ENCODE measurements around the gene LCE2D. TPM values are rescaled to one million over a fixed set of nuclear protein-coding genes. Genes with fewer than 3 reads are reported as not detected.

Gene LCE2D
- total RNA-seq, 1 donor from 2014 or later, result not detected

- DNase-seq (ENCODE audit: low spot score), result no peak
- no peak for ATAC-seq
These were observed 34.8 kb downstream of the LCE2D start, which contains the start of gene LCE2A for GRCh38 chr1:152697701-152698600. Gene LCE2A, plus strand, starts transcription at chr1:152698345. Its CDS starts 557 bp downstream, at chr1:152698902.

GRCh38 chr1:152699746-152700145, 36.6 kb downstream of the LCE2D start:
- no peak for ATAC-seq
- DNase-seq (ENCODE audit: low spot score), result no peak

GRCh38 chr1:152707860-152708259, 44.7 kb downstream of the LCE2D start, which contains the start of gene LCE4A:
Gene LCE4A, plus strand, starts transcription at chr1:152708160. Its CDS starts 916 bp downstream, at chr1:152709076.
- ATAC-seq, result no peak
- DNase-seq (ENCODE audit: low spot score), result no peak

Other genes with a start within 250 kb of the LCE2D start
- gene CRNN, start 249.1 kb upstream of the LCE2D start, total RNA-seq, result not detected
- not detected for gene LCE5A, start 152.6 kb upstream of the LCE2D start, total RNA-seq
- not detected for gene CRCT1, start 148.9 kb upstream of the LCE2D start, total RNA-seq
- gene LCE3E, start 96.6 kb upstream of the LCE2D start, total RNA-seq, result not detected
- gene LCE3D, start 82.9 kb upstream of the LCE2D start, total RNA-seq, result not detected
- not detected for gene LCE3C, start 63.1 kb upstream of the LCE2D start, total RNA-seq
- not detected for gene LCE3B, start 49.6 kb upstream of the LCE2D start, total RNA-seq
- not detected for gene LCE3A, start 40.3 kb upstream of the LCE2D start, total RNA-seq
- gene LCE2C, start 11.9 kb downstream of the LCE2D start, total RNA-seq, result not detected
- not detected for gene LCE2B, start 22.7 kb downstream of the LCE2D start, total RNA-seq
- gene LCE2A, start 35.0 kb downstream of the LCE2D start, total RNA-seq, result not detected
- gene LCE4A, start 44.8 kb downstream of the LCE2D start, total RNA-seq, result not detected
- gene KPRP, start 94.6 kb downstream of the LCE2D start, total RNA-seq, result not detected
- gene LCE1F, start 111.8 kb downstream of the LCE2D start, total RNA-seq, result not detected
- gene LCE1E, start 122.9 kb downstream of the LCE2D start, total RNA-seq, result not detected
- not detected for gene LCE1D, start 133.3 kb downstream of the LCE2D start, total RNA-seq
- not detected for gene LCE1C, start 143.3 kb downstream of the LCE2D start, total RNA-seq
- gene LCE1B, start 148.6 kb downstream of the LCE2D start, total RNA-seq, result not detected
- not detected for gene LCE1A, start 164.1 kb downstream of the LCE2D start, total RNA-seq
- gene LCE6A, start 179.5 kb downstream of the LCE2D start, total RNA-seq, result not detected
- not detected for gene LCE7A, start 196.6 kb downstream of the LCE2D start, total RNA-seq
- not detected for gene SMCP, start 214.9 kb downstream of the LCE2D start, total RNA-seq
- gene IVL, start 245.2 kb downstream of the LCE2D start, total RNA-seq, result not detected

Data from left lobe of liver (tissue), 2 donors.